ENCODE results near the gene CIT.

- TF ChIP-seq, protein P1, sequence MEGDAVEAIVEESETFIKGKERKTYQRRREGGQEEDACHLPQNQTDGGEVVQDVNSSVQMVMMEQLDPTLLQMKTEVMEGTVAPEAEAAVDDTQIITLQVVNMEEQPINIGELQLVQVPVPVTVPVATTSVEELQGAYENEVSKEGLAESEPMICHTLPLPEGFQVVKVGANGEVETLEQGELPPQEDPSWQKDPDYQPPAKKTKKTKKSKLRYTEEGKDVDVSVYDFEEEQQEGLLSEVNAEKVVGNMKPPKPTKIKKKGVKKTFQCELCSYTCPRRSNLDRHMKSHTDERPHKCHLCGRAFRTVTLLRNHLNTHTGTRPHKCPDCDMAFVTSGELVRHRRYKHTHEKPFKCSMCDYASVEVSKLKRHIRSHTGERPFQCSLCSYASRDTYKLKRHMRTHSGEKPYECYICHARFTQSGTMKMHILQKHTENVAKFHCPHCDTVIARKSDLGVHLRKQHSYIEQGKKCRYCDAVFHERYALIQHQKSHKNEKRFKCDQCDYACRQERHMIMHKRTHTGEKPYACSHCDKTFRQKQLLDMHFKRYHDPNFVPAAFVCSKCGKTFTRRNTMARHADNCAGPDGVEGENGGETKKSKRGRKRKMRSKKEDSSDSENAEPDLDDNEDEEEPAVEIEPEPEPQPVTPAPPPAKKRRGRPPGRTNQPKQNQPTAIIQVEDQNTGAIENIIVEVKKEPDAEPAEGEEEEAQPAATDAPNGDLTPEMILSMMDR (IDR thresholded peaks at IDR 0.05) = no peak
- TF ChIP-seq EP300 (IDR thresholded peaks at IDR 0.05) = no peak
Observed at GRCh38 chr12:119735079-119735478, 142.0 kb downstream of the CIT start.
